HCEC 1CT (cell line): ENCODE measurements around the gene CACNA1S.

Experiments used
- DNase-seq: peaks from one replicate; pipeline ENCODE4 v3.0.0-alpha.2; 2017

The CACNA1S gene

DNA sequence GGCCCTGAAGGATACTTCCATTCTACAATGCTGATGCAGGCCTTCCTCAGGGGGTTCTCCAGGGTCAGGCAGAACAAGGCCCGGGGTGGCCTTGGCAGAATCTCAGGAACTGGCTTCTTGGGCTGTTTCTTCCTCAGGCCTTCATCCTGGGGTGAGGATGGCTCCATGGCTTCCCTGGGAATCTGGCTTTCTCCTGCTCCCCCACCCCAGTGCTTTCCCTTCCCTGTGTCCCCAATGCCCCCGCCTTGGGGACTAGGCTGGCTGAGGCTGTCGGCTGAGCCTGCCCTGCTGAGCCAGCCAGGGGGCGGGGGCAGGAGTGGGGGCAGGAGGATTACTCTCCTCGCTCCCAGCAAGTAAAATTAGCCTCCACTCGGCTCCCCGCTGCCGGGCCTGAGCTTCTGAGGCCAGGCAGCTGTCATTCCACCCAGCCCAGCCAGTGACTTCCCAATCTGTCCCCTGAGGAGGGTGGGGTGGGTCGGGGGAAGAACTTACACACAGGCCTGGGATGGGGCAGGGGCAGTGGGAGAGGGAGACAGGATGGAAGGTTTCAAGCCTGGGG is at the start of gene CACNA1S:
TSS of gene CACNA1S (minus strand) at position 254 of the 559 bp plus-strand sequence. CDS start at position 167, 87 bp downstream.
- no peak for DNase-seq

DNA sequence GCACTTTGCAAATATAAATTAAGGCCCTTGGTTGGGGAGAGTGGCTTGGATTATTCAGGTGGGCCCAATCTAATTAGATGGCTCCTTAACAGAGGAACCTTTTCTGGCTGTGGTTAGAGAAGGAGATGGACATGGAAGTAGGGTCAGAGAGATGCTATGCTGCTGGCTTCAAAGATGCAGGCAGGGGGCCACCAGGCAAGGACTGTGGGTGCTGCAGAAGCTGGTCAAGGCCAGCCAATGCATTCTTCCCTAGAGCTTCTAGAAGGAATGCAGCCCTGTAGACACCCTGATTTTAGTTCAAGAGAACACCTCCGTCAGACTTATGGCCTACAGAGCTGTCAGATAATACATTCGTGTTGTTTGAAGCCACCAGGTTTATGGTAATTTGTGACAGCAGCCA is 45.7 kb upstream of the CACNA1S start:
- no peak for DNase-seq

DNA sequence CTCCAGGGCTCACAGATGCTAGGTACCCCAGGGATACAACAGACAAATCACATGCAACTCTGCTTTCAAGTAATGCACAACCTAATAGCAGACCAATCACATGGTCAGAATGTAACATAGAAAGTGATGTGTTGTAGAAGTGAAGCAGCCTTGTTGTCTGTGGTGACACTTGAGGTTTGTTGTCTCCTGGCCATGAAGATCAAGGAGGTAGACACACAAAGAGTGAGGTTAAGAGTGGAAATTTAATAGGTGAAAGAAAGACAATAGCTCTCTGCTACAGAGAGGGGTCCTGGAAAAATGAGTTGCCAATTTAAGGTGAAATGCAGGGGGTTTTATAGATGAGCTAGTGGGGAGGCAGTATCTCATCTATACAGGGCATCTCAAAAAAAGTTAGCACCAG is 44.6 kb upstream of the CACNA1S start:
- no peak for DNase-seq

DNA sequence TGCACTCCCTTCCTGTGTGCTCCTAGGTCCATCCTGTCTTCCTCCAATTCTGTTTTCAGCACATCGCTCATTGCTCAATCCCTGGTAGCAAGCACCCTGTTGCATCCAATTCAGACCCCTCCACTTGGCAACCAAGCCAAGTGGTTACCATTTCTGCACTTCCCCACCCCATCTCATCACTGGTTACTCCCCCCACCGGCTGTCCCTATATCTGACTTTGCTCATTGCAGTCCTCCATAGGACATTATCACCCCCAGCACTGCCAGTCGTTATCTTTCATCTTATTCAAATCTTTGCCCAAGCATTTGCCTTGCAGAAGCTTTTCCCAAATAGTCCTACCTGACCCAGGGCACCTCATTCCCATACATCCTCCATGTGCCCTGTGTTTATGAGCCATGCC is 44.1 kb upstream of the CACNA1S start:
- no peak for DNase-seq

DNA sequence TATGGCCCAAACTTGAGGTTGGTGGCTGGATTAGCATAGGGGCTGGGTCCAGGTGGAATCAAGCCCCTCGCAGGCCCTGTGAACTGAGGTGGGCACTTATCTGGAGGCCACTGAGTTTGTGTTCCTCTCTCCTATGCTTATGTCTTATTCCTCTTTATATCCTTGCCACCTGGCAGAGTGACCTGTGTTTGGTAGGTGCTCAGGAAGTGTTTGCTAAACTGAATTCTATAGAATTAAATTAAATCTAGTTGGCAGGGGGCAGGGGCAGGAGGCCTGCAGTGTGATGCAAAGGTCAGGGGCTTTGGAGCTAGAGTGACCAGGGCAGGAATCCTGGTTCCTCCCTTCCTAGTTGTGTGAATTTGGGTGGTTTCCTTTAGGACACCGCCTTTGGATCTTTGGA is 43.1 kb upstream of the CACNA1S start:
- DNase-seq: no peak

DNA sequence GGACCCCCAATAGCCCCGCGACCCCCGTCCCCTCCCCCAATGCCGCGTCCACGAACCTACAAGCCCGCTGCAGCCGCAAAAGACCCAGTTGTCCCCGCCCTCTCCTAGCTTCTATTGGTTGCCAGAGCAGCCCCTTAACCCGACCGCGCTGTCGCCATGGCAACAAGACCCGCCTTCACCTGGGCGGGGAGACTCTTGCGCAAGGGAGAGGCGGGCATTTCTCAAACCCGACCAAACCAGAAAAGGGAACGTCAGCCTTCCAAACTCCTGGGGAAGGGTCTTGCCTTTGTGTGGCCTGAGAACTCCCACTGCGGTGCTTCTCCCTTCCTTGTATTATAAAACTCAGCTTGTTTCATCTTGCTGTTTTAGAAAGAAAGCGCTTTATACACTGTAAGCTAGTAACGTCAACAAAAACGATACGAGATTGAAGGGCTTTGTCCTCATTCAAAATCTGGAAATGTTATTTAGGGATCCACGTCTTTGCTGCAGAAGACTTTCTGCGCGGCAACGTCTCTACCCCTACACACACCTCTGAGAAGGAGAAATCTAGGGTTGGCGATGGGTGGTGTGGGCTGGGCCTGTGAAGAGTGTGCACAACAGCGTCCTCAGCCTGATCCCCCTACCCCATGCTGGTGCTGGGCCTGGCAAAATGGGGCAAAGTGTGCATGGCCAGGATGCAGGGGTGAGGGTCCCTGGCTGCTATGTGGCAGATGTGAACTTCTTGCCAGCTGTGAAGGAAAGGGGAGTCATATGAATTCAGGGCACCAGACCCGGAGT is 42.4 kb upstream of the CACNA1S start, which contains the start of gene TMEM9:
TSS of gene TMEM9 (minus strand) at position 86 of the 777 bp plus-strand sequence. CDS start 551 bp downstream, outside the sequence.
- DNase-seq: peak; percentile 85

DNA sequence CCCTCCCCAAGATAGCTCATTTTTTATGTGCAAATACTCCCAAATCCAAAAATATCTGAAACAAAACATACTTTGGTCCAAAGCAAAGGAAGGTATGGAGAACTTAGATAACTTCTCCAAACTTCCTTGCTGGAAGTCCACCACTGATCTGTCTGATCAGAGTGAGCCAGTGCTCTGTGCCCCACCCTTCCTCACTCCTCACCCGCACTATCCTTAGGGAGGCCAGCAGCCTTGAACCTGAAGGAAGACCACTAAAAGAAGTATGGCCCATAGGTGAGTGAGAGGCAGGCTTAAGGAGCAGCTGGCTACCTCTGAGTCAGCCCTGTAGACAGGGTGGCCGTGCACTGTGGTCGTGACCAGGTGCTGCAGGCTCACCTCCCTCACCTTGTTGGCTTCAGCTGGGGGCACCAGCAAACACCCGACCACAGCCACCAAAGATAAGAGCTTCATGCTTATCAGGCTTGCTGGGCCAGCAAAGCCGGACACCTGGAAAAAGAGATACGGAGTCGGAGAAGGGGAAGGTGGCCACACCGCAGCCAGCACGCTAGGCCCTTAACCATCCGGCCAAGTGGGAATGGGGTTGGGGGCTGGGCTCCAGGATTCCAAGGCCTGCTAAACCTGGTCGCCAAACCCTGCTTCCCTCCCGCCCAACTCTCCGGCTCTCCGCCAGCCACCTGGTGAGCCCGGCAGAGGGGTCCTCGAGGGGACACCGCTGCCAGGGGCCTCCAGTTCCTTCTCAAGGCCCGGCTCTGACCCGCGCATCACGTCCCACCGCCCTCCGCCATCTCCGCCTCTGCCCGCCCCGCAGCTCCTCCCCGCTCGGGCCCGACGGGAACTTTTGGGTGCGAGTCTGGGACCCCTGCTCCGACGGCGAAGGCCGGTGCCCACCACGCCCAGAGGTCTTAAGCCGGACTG is 41.5 kb upstream of the CACNA1S start:
- DNase-seq: no peak

DNA sequence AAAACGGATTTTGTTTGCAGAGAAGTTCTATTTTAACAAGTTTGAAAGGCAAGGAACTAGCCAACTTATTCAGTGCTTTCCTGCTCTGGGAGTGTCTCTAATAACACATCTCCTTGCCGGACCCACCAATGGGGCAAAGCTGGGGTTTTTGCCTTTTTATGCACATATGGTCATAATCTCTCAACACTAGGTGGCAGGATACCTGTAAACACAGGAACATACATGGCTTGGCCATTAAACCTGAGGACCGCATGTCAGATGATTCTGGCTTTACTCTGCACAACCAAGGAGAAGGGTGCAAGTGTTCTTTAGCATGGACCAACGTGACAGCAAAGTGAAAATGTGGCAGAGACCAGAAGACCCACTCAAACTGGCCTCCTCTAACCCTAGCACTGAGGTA is 37.2 kb upstream of the CACNA1S start:
- DNase-seq: peak; percentile 42

DNA sequence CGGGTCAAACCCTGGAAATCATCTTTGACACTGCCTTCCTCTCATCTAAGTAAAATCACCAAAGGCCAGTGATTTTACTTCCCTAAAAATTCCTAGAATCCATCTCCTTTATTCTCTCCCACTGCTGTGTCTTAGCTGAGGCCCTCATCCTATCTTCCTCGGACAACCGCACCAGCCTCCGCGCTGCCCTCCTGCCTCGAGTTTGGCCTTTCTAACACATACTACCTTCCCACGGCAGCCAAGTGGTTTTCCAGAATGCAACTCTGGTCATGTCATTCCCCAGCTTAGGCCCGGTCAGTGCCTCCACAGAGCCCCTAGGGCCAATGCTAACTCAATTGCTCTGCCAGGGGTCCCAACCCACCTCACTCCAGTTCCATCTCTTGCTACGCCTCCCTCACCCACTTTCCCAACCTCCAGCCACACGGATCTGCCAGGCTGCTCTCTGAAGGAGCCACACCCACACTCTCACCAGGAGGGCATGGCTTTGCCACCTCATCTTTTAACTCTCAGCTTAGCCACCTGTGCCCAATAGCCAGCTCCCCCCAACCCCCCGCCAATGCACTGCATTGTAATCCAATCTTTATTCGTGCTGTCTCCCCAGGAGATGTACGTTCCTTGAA is 35.3 kb upstream of the CACNA1S start:
- no peak for DNase-seq

DNA sequence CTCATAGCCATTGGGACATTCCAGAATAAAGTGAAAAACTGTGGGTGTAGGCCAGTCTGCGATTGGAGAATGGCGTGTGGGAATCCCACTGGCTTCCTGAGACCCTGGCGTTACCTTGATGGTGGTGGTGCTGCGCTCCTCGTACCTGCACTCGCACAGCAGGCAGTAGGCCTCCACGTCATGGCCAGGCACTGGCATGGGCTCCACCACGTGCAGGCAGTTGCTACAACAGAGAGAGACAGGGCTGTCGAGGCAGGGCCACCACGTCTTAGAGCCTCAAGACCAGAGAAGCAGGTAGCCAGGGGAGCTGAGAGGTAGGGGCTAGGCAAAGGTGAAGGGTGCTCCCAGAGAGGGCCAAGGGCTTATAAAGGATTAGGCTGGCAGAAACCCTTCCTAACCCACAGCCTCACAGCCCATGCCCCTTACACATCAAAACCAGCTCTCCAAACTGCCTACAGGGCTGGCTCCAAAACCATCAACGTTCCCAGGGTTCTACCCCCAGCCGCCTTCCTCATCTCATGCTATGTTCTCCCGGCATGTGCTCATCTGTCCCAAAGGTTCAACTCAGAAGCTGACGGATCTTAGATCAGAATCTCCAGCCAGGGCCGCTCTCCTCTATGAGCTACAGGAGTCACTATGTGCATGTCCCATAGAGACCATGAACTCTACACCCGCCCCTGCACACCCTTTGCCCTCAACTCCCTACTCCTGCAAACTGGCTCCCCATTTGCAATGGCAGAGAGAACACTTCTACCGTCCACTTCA is 34.6 kb upstream of the CACNA1S start:
- no peak for DNase-seq

DNA sequence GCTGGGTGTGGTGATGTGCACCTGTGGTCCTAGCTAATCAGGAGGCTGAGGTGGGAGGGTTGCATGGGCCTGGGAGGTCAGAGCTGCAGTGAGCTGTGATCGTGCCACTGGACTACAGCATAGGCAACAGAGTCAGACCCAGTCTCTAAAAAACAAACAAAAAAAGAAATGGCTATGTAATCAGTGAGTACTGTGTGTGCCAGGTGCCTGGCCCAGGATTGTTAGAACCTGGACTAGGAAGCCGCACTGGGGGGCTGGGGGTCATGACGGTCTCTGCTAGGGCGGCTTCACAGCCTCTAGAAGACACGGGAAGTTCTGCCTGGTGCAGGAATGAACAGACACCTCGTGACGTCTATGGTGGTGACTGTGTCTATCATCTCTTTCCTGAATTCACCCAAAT is 33.6 kb upstream of the CACNA1S start:
- no peak for DNase-seq

DNA sequence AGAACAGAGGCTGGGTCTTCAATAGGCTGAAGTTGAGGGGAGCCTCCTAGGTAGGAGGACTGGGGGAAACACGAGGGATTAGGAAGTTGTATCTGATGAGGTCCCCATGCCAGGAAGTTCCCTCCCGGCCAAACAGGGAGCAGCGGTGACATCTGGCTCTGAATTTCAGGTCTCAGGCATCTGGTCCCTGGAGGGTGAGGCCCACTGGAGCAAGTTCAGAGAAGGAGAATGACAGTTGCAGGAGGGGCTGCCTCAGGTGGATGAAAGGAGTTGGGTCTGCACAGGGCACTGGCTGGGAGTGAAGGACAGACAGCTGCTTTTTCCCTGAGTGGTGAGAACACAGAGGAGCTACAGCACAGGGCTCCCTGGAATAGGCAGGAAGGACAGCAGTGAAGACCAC is 32.9 kb upstream of the CACNA1S start:
- DNase-seq: no peak

DNA sequence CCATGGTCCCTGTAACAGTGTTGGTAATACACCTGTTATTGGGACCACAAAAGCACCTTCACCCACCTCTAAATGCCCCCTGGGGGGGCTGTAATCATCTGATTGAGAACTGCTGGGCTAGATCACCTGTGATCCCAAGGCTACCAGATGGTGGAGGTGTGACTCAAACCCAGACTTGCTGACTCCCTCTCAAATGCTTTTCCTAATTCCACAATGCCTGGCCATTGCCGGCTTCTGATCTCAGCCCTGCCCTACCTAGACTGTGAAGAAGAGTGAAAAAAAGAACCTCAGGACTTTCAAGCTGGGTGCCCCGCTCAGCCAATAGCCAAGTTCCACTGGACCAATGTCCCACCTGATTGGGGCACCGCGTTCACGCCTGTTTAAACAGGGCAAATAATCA is 32.5 kb upstream of the CACNA1S start:
- no peak for DNase-seq

DNA sequence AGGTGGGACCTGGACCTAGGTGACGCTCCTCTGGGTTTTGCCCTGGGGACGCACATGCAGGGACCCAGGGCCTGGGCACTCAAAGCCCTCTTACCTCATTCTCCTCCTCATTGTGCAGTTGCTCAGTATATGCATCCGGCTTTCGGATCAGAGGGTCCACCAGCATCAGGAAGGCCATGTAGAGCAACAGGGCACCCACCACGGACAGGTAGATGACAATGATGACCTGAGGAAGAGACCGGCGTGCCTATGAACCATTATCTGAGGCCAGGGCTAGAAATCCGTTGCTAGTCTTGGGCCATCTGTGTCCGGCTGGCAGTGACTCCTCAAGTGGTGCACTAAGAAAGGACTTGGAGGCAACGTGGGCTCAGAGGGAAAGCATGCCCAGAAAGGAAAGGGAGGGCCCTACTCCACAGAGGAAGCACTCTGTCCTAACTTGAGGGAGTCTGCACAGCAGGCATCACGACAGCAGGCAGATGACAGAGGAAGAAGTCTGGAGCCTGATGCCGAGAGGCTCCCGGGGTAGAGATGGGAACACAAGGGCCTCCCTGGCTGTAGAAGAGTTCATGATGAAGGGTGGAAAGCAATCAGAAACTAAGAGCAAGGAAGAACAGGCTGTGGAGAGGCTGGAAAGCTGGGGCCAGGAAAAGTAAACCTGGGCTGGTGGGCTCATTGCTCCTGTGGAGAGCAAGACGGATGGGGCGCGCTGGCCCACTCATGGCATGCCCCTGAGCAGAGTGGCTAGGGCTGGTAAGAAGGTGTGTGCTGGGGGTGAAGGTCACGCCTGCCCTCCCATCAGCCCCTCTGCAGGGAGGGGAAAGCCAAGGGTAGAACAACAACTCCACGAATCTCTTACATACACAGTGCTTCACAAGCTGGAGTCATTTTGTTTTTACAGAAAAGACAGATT is 31.8 kb upstream of the CACNA1S start:
- DNase-seq: no peak

DNA sequence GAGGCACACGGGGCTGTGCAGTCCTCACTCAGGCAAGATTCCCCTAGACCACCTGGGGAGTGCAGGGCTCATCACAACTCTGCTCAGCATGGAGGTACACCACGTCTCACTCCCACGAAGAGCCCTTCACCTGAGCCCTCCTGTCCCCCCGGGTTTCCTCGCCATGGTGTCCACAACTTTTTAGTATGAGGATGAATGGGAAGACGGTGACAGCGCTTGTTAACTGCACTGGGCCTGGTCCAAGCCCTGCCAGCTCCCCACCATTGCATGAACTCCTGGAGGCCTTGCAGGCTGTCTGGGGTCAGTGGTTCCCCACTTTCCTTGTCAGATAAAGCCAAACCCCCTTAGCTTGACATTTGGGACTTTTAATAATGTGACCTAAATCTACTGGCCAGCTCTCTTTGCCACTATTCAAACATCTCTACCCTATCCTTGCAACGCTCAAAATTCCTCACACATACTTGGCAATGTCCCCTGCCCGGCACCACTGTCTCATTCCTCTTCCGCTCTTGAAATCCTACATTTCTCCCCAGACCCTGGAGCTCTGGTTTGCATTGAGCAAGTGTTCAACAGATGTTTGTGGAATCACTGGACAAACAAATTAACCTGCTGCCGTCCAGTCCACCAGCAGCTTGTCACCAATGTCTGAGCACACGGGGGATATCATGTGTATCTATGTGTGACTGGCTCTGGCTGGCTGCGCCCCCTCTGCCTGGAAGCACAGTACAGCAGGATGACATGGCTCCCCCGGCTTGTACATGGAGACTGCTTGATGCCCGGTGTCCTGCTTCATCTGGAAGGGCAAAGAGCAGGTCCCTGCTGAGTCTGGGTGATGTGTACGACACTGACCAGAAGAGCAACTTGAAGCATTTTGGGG is 30.9 kb upstream of the CACNA1S start:
- DNase-seq: no peak

DNA sequence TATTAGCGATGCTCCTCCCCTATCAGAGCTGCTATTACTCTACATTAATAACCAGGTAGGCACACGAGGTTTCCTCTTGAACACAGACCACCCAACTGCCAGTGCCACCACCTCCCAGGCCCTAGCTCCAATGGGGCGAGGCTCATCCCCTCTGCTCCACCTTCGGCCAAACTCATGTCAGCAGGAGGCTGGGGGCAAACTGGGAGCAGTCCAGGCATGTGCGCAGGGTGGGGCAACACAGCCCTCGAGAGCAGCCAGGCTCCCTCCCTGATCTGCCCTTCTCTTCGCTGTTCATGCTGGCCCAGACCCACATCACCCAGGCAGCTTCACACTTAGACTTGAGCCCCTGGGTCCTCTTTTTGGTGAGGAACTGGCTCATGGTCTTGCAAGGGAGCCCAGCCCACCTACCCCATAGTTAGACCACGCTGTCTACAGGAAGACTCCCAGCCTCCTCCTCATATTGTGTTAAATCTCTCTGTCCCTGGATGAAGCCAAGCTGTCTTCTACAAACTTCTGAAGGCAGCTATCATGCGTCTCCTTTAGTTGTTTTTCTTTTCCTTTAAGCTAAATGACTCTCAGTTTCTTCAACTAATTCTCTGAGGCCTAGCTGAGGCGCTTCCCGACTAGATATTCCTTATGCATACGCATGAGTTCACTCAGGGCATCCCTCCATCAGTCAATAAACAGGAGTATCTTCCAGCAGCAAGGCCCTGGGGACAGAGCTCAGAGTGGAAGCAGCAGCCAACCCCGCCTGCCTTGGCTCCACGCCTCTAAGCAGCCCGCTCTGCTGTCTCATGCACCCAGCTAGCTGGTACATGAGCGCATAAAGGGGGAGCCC is 30.0 kb upstream of the CACNA1S start:
- DNase-seq: no peak

DNA sequence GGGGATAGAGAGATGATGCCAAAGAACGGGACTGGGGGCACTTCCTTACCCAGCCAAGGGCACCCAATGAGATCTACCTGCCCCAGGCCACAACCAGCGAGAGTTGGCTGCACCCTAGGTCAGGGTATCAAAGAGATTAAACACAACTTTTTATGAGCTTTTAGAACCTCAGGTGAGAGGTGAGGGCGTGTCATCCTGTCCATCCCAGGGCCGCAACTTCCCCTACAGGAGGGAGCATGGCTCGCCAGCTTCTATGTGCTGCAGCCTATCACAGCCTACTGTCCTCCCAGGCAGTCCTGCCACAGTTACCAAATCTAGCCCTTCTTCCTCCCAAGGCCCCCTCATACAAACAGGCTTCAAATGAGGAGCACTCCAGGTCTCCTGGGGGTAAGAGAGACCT is 29.2 kb upstream of the CACNA1S start:
- no peak for DNase-seq

DNA sequence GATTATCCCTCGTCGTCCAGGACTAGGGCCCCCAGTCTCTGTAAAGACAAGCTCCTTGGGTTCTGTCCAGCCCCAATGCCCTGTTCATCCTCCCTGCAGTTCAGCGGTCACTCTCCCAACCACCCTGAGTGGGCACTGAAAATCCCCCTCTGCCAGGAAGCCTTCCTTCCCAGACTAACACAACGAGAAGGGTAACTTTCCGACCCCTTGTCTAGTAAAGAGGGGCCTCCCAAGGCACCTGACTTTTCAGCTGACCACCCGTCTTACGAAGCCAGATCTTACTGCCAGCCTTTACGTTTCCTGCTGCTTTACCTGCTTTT is 28.7 kb upstream of the CACNA1S start:
- no peak for DNase-seq

DNA sequence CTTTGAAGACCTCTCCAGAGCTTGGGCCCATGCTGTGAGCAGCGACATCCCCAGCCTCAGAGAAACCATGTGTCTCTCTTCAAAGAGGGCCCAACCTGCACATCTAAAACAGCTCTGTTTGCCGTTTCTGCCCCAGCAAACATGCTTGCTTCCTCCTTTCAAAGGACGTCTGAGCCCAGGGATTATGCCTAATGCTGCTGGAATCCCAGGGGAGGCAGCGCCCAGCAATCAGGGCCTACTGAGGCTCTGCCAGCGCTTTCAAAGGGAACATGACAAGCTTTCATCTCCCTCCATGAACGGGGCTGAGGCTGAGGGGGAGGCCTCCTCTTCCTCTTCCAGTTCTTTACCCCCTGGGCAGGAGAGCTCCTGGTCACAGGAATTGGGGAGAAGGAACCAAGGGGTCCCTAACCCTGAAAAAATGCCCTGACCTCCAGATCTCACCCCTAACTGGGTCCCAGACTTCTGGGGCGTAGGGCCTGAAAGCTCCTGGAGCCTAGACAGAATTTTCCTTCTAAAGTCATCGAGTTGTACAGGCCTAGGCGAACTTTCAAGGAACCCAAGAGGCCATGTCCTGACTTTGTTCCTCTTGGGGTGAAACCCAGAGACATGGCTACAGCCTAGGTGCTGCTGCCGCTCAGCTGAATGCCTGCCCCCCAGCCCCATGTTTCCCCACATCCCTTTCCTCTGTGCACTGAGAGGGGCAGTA is 28.2 kb upstream of the CACNA1S start:
- no peak for DNase-seq
